Sciatic nerve (tissue), 2 donors: ENCODE data around the gene SPATA24. TPM values are rescaled to one million over a fixed set of nuclear protein-coding genes. Genes with fewer than 3 reads are reported as not detected.

Experiments
- ATAC-seq: fragments of 200-7000 bp; cut with Tn5 transposase; one replicate; pipeline ENCODE4 v1.9.1; 2020; ENCODE audit warnings: mild to moderate bottlenecking, moderate library complexity
- DNase-seq: peaks from one replicate; pipeline ENCODE4 v3.0.0-alpha.2; 2020; ENCODE audit warnings: low spot score
- intact Hi-C: fragments of 100-400 bp; cut with DNase I; formaldehyde crosslinking; loops from one replicate; pipeline ENCODE4 v1.14.2; 2022
- total RNA-seq: library from RNA; stranded (reverse); fragmentation: NEBNext Ultra II Directional; extraction: Animal tissue kit (Norgen Biotek cat#: 25700); gene quantifications from one replicate; pipeline ENCODE4 v1.2.1, GENCODE V29; 2021
- donor health status: DM: no; HTN: no; CAD: no.
- donor health status: DM: no; HTN: no; CAD: no.

Gene SPATA24
- total RNA-seq, 1 donor from 2014 or later, result 4.0 TPM

DNA sequence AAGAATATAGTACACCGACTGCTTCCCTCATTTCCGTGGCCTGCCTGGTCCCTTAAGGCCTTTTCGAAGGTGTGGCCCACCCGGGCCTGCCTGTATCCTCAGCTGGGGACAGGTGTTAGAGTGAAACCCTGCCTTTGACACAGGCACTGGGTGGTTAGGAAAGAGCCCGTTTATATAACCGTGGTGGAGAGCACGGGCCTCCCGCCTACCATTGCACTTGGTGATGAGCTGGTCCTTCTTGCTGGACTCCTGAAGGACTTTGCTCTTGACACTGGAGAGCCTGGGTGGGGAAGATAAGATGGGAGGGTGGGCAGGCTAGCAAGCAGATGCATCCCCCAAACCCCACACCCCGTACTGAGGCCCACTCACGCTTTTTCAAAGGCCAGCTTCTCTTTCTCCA is 2.3 kb downstream of the SPATA24 start:
- ATAC-seq (no peak), DNase-seq (no peak)
- intact Hi-C loops, result no loop called here

DNA sequence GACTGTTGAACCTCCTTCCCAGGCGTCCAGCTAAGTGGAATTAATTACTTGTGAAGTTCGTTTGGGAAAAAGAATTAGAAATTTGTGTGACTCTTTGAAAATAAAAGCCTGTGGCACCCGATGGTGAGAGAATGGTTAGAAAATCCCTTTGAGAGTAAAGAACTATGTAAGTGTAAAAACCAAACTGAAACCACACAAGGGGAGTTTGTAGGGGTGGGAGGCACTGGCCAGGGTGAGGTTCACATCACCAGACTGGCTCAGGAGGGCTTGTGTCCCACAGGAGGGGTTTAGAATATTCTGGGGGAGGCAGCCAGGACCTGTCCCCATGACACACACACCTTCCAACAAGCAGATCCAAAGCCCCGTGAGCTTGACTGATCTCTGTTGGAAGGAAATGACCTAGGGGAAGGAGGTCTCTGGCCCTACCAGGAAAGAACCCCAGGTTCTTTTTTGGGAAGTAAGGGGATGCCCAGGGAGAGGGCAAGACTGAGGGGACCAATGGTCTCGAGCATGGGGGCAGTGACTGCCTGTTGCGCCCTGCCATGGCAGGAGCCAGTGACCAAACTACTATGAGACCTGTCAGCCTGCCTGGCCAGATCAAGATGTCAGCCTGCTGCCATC is 4.3 kb downstream of the SPATA24 start:
- ATAC-seq (no peak), DNase-seq (no peak)
- intact Hi-C loops, result no loop called here

GRCh38 chr5:139397921-139398320 is 6.0 kb downstream of the SPATA24 start:
- DNase-seq (no peak), ATAC-seq (no peak)

GRCh38 chr5:139396691-139397090 is 7.2 kb downstream of the SPATA24 start:
- intact Hi-C loops, result no loop called here
- DNase-seq (no peak), ATAC-seq (no peak)

More at GRCh38 chr5:139397921-139398320, 6.0 kb downstream of the SPATA24 start:
- intact Hi-C loops, result no loop called here

GRCh38 chr5:139395844-139396640 is 7.8 kb downstream of the SPATA24 start:
- intact Hi-C loops, result no loop called here
- no peak for ATAC-seq
- no peak for DNase-seq

GRCh38 chr5:139394654-139395566 is 9.0 kb downstream of the SPATA24 start, which contains the start of gene PROB1:
Gene PROB1, minus strand, starts transcription at chr5:139395104. Its CDS starts 23 bp downstream, at chr5:139395081.
- peak; percentile 39 for ATAC-seq
- intact Hi-C loops, result no loop called here
- DNase-seq, result no peak

DNA sequence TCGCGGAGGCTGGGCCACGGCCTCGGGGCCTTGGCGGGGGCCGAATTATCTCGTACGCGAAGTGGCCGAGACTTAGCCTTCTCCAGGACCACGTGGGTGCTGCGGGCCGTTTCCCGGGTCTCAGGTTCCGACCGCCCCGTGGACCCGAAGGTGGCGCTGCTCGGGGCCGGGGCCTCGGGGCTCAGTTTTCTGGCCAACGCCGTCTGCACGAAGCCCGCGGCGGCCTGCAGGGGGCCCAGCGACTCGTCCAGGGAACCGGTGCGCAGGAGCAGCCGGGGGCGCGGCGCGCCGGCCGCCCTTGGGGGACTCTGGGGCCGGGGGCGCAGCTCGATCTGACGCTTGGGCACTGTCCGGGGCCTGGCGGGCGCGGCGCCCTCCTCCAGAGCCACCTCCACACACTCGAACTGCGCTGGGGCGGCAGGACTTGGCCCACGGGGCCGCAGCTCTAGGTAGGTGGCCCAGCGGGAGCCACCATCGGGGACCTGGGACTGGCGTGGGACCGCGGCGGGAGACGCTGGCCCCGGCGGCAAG is 9.7 kb downstream of the SPATA24 start:
- ATAC-seq (peak; percentile 1), DNase-seq (no peak)
- intact Hi-C loops, result no loop called here

DNA sequence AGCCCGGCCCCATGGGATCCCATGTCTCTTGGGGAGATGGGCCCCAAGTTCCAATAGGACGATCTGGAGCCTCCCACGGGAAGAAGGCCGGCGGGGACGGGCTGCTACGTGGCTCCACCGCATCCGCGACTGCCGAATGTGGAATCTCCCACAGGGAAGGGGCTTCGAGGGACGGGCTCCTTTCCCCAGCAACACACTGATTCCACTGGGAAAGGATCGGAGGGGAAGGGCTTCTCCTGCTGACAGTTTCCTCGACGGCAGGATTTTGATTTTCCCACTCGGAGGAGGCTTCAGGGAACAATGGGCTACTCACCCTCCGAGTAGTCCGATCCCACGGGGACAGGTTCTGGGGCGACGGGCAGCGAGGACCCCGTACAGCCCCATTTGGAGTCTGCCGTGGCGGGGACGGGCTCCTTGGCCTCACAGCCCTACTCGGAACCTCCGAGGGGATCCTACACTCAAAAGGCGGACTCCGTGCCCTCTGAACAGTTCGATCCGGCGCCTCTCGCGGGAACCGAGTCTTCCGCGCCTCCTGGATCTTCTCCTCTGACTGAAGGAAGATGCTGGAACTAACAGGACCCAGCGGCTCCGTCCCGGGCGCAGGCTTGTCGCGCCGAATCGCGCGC is 10.3 kb downstream of the SPATA24 start:
- intact Hi-C loops, result no loop called here
- ATAC-seq, result no peak
- DNase-seq, result no peak

- DNase-seq, result no peak
- peak; percentile 25 for ATAC-seq
- intact Hi-C loops, result no loop called here
These were observed 11.0 kb downstream of the SPATA24 start for GRCh38 chr5:139392678-139393496.

GRCh38 chr5:139392324-139392677 is 11.6 kb downstream of the SPATA24 start:
- intact Hi-C loops, result no loop called here
- DNase-seq (no peak), ATAC-seq (no peak)

- DNase-seq, result peak; percentile 60
- ATAC-seq, result no peak
- intact Hi-C loops, result no loop called here
These were observed 12.1 kb downstream of the SPATA24 start for GRCh38 chr5:139391570-139392323.

DNA sequence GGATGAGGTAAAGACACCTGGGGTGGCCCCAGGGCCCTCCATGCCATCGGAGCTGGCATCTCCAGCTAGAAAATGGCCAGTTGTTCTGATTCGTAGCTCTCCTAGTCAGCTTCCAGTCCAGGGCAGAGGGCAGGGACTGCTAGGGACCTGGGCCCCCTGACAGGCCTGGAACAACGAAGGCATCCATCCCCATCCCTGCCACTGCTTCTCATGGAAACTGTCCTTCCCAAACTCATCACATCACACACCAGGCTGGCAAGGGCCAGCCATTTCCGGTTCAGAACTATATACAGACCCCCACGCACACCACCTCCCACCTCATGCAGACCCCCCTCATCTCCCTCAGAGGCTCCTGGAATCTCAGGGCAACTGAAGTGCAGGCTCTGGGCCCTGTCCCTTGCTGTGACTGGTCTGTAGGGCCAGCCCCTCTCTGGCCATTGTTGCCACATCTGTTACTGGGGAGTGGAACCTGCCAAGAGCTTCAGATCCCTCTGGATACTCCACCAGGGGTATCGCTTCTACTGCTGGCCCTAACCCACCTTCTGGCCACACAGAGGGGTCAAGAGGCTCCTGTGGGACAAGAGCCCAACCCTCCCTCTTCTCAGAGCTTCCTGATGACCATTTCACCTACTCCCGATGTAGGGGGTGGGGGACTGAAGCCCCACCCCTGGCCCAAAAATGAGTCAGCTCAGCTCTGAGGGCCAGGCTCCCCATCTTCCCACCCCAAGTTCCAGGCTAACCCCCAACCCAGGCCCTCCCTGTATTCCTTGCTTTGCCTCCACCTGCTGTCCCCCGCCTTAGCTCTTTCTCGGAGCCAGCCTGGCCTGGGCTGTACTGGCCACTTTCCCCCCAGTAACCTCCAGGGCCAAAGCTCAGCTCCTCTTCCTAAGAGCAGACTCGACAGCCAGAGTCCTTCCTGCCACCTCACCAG is 13.0 kb downstream of the SPATA24 start:
- intact Hi-C loops, result no loop called here
- DNase-seq, result peak; percentile 39
- ATAC-seq, result no peak

- ATAC-seq (no peak), DNase-seq (no peak)
- intact Hi-C loops, result no loop called here
These were observed 13.9 kb downstream of the SPATA24 start, which contains the start of gene MZB1 for GRCh38 chr5:139389701-139390638. Gene MZB1, minus strand, starts transcription at chr5:139389913. Its CDS starts 57 bp downstream, at chr5:139389856.

DNA sequence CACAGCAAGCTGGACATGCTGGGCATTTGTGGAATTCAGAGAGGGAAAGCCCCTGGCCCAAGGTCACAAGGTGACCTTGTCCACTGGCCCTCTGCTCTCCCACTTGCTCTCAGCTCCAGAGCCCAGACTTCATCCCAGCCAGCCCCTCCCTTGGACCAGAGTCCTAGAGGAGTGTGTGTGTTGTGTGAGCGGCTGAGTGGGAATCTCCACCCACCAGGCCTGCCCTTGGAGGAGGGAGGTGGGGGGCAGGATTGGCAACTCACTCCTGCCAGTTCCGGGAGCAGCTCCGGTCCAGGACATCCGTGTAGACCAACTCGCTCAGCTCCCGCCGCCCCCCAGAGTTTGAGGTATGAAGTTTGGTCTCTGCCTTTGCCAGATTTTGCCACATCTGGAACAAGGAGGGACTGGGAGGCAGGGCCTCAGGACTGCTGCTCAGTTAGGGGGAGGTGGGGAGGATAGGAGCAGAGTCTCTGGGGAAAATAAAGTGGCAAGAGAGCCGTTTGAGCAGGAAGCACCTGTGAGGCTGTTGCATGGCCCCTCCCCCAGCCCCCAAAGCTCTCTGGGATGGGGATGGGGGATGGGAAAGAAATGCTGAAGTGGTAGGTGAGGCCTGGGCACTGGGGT is 15.6 kb downstream of the SPATA24 start:
- intact Hi-C loops, result no loop called here
- DNase-seq (peak; percentile 36), ATAC-seq (no peak)
